IPS-15b (cell line): ENCODE results near the gene OMA1.

Experiments
- H3K27me3 ChIP-seq: one replicate; pipeline ENCODE4 v1.6.1; 2013; ENCODE audit warnings: low read length; ENCODE audit not compliant: control insufficient read depth, insufficient read depth
- H3K36me3 ChIP-seq: one replicate; pipeline ENCODE4 v1.6.1; 2013; ENCODE audit warnings: low read length; ENCODE audit not compliant: control insufficient read depth, insufficient read depth
- H3K4me1 ChIP-seq: one replicate; pipeline ENCODE4 v1.6.1; 2013; ENCODE audit warnings: mild to moderate bottlenecking, low read length; ENCODE audit not compliant: control insufficient read depth, insufficient read depth
- H3K4me3 ChIP-seq: one replicate; pipeline ENCODE4 v1.5.1; 2013; ENCODE audit warnings: low read depth, low read length
- H3K9ac ChIP-seq: one replicate; pipeline ENCODE4 v1.6.1; 2013; ENCODE audit warnings: low read depth, mild to moderate bottlenecking, low read length
- H3K9me3 ChIP-seq: one replicate; pipeline ENCODE4 v1.6.1; 2013; ENCODE audit warnings: mild to moderate bottlenecking, low read length; ENCODE audit not compliant: control insufficient read depth, insufficient read depth

The OMA1 gene

GRCh38 chr1:58447886-58448285 lies 98.6 kb downstream of the OMA1 start:
- Histone ChIP-seq H3K27me3 (no peaks in the 10 kb centered on the region), H3K9me3 (no peaks in the 10 kb centered on the region), H3K4me3 (no peak overlapping the region), H3K9ac (no peak overlapping the region), H3K4me1 (no peaks in the 10 kb centered on the region), H3K36me3 (no peaks in the 10 kb centered on the region)

- Histone ChIP-seq H3K9ac (no peak overlapping the region), H3K36me3 (no peaks in the 10 kb centered on the region), H3K4me3 (no peak overlapping the region), H3K9me3 (no peaks in the 10 kb centered on the region), H3K27me3 (no peaks in the 10 kb centered on the region), H3K4me1 (no peaks in the 10 kb centered on the region)
Observed at GRCh38 chr1:58447042-58447441, 99.5 kb downstream of the OMA1 start.

- Histone ChIP-seq H3K27me3 (no peaks in the 10 kb centered on the region), H3K4me1 (no peaks in the 10 kb centered on the region), H3K4me3 (no peak overlapping the region), H3K9me3 (no peaks in the 10 kb centered on the region), H3K9ac (no peak overlapping the region), H3K36me3 (no peaks in the 10 kb centered on the region)
Observed at GRCh38 chr1:58446368-58446767, 100.2 kb downstream of the OMA1 start.

- Histone ChIP-seq H3K27me3 (no peaks in the 10 kb centered on the region), H3K36me3 (no peaks in the 10 kb centered on the region), H3K4me1 (no peaks in the 10 kb centered on the region), H3K4me3 (no peak overlapping the region), H3K9ac (no peak overlapping the region), H3K9me3 (no peaks in the 10 kb centered on the region)
Observed at GRCh38 chr1:58443986-58444868, 102.3 kb downstream of the OMA1 start.

GRCh38 chr1:58442114-58442513 lies 104.4 kb downstream of the OMA1 start:
- H3K4me1 ChIP-seq: no peaks in the 10 kb centered on the region
- H3K4me3 ChIP-seq: no peak overlapping the region
- H3K36me3 ChIP-seq: peaks cover 4% of the 10 kb centered on the region
- no peaks in the 10 kb centered on the region for H3K27me3 ChIP-seq
- H3K9ac ChIP-seq: no peak overlapping the region
- H3K9me3 ChIP-seq: no peaks in the 10 kb centered on the region

- H3K4me3 ChIP-seq: no peak overlapping the region
Observed at GRCh38 chr1:58441699-58442098, 104.8 kb downstream of the OMA1 start.

GRCh38 chr1:58440696-58441095 lies 105.8 kb downstream of the OMA1 start:
- H3K9ac ChIP-seq: no peak overlapping the region
- H3K9me3 ChIP-seq: no peaks in the 10 kb centered on the region
- no peaks in the 10 kb centered on the region for H3K4me1 ChIP-seq
- H3K36me3 ChIP-seq: peaks cover 4% of the 10 kb centered on the region
- no peaks in the 10 kb centered on the region for H3K27me3 ChIP-seq
- H3K4me3 ChIP-seq: no peak overlapping the region

More at GRCh38 chr1:58441699-58442098, 104.8 kb downstream of the OMA1 start:
- Histone ChIP-seq H3K9me3 (no peaks in the 10 kb centered on the region), H3K9ac (no peak overlapping the region), H3K4me1 (no peaks in the 10 kb centered on the region), H3K27me3 (no peaks in the 10 kb centered on the region), H3K36me3 (peaks cover 4% of the 10 kb centered on the region)

GRCh38 chr1:58439946-58440345 lies 106.6 kb downstream of the OMA1 start:
- peaks cover 4% of the 10 kb centered on the region for H3K36me3 ChIP-seq

GRCh38 chr1:58438468-58438867 lies 108.1 kb downstream of the OMA1 start:
- no peaks in the 10 kb centered on the region for H3K27me3 ChIP-seq
- no peaks in the 10 kb centered on the region for H3K9me3 ChIP-seq
- H3K9ac ChIP-seq: no peak overlapping the region
- H3K4me3 ChIP-seq: no peak overlapping the region
- peaks cover 4% of the 10 kb centered on the region for H3K36me3 ChIP-seq
- no peaks in the 10 kb centered on the region for H3K4me1 ChIP-seq

More at GRCh38 chr1:58439946-58440345, 106.6 kb downstream of the OMA1 start:
- H3K9ac ChIP-seq: no peak overlapping the region
- H3K27me3 ChIP-seq: no peaks in the 10 kb centered on the region
- no peaks in the 10 kb centered on the region for H3K9me3 ChIP-seq
- no peaks in the 10 kb centered on the region for H3K4me1 ChIP-seq
- H3K4me3 ChIP-seq: no peak overlapping the region

- Histone ChIP-seq H3K9me3 (no peaks in the 10 kb centered on the region), H3K9ac (no peak overlapping the region), H3K36me3 (peaks cover 4% of the 10 kb centered on the region), H3K27me3 (no peaks in the 10 kb centered on the region), H3K4me3 (no peak overlapping the region), H3K4me1 (peaks cover 2% of the 10 kb centered on the region)
Observed at GRCh38 chr1:58437623-58438022, 108.9 kb downstream of the OMA1 start.

GRCh38 chr1:58436615-58437297 lies 109.8 kb downstream of the OMA1 start:
- no peak overlapping the region for H3K9ac ChIP-seq
- H3K9me3 ChIP-seq: no peaks in the 10 kb centered on the region
- peaks cover 4% of the 10 kb centered on the region for H3K36me3 ChIP-seq
- H3K27me3 ChIP-seq: no peaks in the 10 kb centered on the region
- peaks cover 5% of the 10 kb centered on the region for H3K4me1 ChIP-seq
- H3K4me3 ChIP-seq: no peak overlapping the region

GRCh38 chr1:58435376-58435775 lies 111.2 kb downstream of the OMA1 start:
- peaks cover 5% of the 10 kb centered on the region for H3K4me1 ChIP-seq
- no peak overlapping the region for H3K9ac ChIP-seq
- H3K4me3 ChIP-seq: no peak overlapping the region
- H3K27me3 ChIP-seq: no peaks in the 10 kb centered on the region
- peaks cover 4% of the 10 kb centered on the region for H3K36me3 ChIP-seq
- H3K9me3 ChIP-seq: no peaks in the 10 kb centered on the region
